PFSK-1 (cell line): Measurements from ENCODE around the gene CNGA2.

Source experiments
- FOXP2 ChIP-seq: optimal IDR thresholded peaks from 2 replicates; pipeline ENCODE3; 2011; ENCODE audit warnings: borderline replicate concordance, control low read depth, inconsistent platforms; ENCODE audit not compliant: insufficient read depth; ENCODE audit errors: extremely low read length, extremely low read depth
- POLR2AphosphoS5 ChIP-seq: IDR thresholded peaks from 2 replicates; pipeline ENCODE4 v1.6.1; 2012; ENCODE audit warnings: low read depth, mild to moderate bottlenecking, control low read depth, low read length, moderate library complexity
- REST ChIP-seq, 2 experiments: IDR thresholded peaks; 2 replicates each; pipeline versions ENCODE4 v1.6.1 to v1.8.0; 2011 to 2012; ENCODE audit warnings: low read depth in 2 of 2, low read length in 2 of 2, control low read depth in 1 of 2, inconsistent platforms in 1 of 2, mild to moderate bottlenecking in 1 of 2, moderate library complexity in 1 of 2; ENCODE audit not compliant: insufficient read depth in 1 of 2
- SIN3A ChIP-seq: IDR thresholded peaks from 2 replicates; pipeline ENCODE4 v1.6.1; 2012; ENCODE audit warnings: mild to moderate bottlenecking, low read length, moderate library complexity, borderline replicate concordance; ENCODE audit not compliant: insufficient read depth
- TAF1 ChIP-seq: IDR thresholded peaks from 2 replicates; pipeline ENCODE4 v1.6.1; 2012; ENCODE audit warnings: low read length, control low read depth, borderline replicate concordance; ENCODE audit not compliant: insufficient read depth

The CNGA2 gene

GRCh38 chrX:151753313-151754046 lies 18.9 kb downstream of the CNGA2 start:
- TF ChIP-seq REST (IDR thresholded peaks at IDR 0.05; ENCODE audit: insufficient read depth in 1 of 2, low read depth in 2 of 2, low read length in 2 of 2) (peak; percentile 58 to 84; a peak in 3 of 4 replicates), FOXP2 (no peak), POLR2AphosphoS5 (no peak), TAF1 (no peak)

- no peak for TF ChIP-seq FOXP2
Observed at GRCh38 chrX:151754047-151754429, 19.5 kb downstream of the CNGA2 start.

GRCh38 chrX:151754641-151755215 lies 20.2 kb downstream of the CNGA2 start:
- TF ChIP-seq SIN3A: no peak

GRCh38 chrX:151759041-151759708 lies 24.6 kb downstream of the CNGA2 start:
- no peak for TF ChIP-seq REST (IDR thresholded peaks at IDR 0.05; ENCODE audit: insufficient read depth in 1 of 2, low read depth in 2 of 2, low read length in 2 of 2)
- no peak for TF ChIP-seq SIN3A
- no peak for TF ChIP-seq POLR2AphosphoS5
- TF ChIP-seq FOXP2: no peak
- no peak for TF ChIP-seq TAF1

- TF ChIP-seq REST (IDR thresholded peaks at IDR 0.05; ENCODE audit: insufficient read depth in 1 of 2, low read depth in 2 of 2, low read length in 2 of 2): no peak
- TF ChIP-seq SIN3A: no peak
- TF ChIP-seq POLR2AphosphoS5: no peak
- TF ChIP-seq FOXP2: no peak
- TF ChIP-seq TAF1: no peak
Observed at GRCh38 chrX:151762802-151763201, 28.3 kb downstream of the CNGA2 start.

- TF ChIP-seq POLR2AphosphoS5 (no peak), REST (IDR thresholded peaks at IDR 0.05; ENCODE audit: insufficient read depth in 1 of 2, low read depth in 2 of 2, low read length in 2 of 2) (no peak), SIN3A (no peak), TAF1 (no peak), FOXP2 (no peak)
Observed at GRCh38 chrX:151763711-151764110, 29.2 kb downstream of the CNGA2 start.
